ENCODE data around the gene CALHM6.

GRCh38 chr6:116456927-116457326 lies 4.2 kb upstream of the CALHM6 start:
- TF ChIP-seq SP1 (IDR thresholded peaks at IDR 0.05; ENCODE audit: low read depth) (no peak), CTCF (IDR thresholded peaks at IDR 0.05 in 2 of 3, conservative IDR thresholded peaks at IDR 0.05 in 1 of 3; ENCODE audit: borderline replicate concordance in 1 of 3, insufficient read depth in 1 of 3, low read depth in 2 of 3, low read length in 2 of 3) (no peak), EZH2 (IDR thresholded peaks at IDR 0.05) (no peak), RAD21 (IDR thresholded peaks at IDR 0.05; ENCODE audit: low read depth) (no peak), EZH2phosphoT487 (IDR thresholded peaks at IDR 0.05; ENCODE audit: borderline replicate concordance) (no peak)
- TF ChIP-seq, protein P1, sequence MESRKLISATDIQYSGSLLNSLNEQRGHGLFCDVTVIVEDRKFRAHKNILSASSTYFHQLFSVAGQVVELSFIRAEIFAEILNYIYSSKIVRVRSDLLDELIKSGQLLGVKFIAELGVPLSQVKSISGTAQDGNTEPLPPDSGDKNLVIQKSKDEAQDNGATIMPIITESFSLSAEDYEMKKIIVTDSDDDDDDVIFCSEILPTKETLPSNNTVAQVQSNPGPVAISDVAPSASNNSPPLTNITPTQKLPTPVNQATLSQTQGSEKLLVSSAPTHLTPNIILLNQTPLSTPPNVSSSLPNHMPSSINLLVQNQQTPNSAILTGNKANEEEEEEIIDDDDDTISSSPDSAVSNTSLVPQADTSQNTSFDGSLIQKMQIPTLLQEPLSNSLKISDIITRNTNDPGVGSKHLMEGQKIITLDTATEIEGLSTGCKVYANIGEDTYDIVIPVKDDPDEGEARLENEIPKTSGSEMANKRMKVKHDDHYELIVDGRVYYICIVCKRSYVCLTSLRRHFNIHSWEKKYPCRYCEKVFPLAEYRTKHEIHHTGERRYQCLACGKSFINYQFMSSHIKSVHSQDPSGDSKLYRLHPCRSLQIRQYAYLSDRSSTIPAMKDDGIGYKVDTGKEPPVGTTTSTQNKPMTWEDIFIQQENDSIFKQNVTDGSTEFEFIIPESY (IDR thresholded peaks at IDR 0.05; ENCODE audit: extremely low read depth, insufficient replicate concordance, low read length) = no peak
